Muscle layer of colon (tissue), 2 donors: ENCODE measurements around the gene BEND3.
"Not testable (repeated sequence)": the region's sequence is repeated elsewhere in the genome, so short reads cannot be mapped to it uniquely, and the experiment has no call there.

Source experiments
- H3K27ac ChIP-seq: one replicate; pipeline ENCODE4 v1.7.0; 2013; ENCODE audit warnings: low read depth, mild to moderate bottlenecking, low read length, moderate library complexity
- H3K27me3 ChIP-seq, 2 donors: one replicate each; pipeline ENCODE4 v1.7.0; 2013; ENCODE audit warnings: low read length in 2 of 2, mild to moderate bottlenecking in 2 of 2; ENCODE audit not compliant: insufficient read depth in 2 of 2, control insufficient read depth in 1 of 2
- H3K36me3 ChIP-seq: one replicate; pipeline ENCODE4 v1.7.0; 2013; ENCODE audit warnings: mild to moderate bottlenecking, low read length; ENCODE audit not compliant: insufficient read depth
- H3K4me1 ChIP-seq: one replicate; pipeline ENCODE4 v1.7.0; 2013; ENCODE audit warnings: mild to moderate bottlenecking, low read length; ENCODE audit not compliant: insufficient read depth
- H3K4me3 ChIP-seq, 2 donors: one replicate each; pipeline ENCODE4 v1.7.0; 2013; ENCODE audit warnings: low read length in 2 of 2, low read depth in 1 of 2, mild to moderate bottlenecking in 1 of 2, moderate library complexity in 1 of 2
- H3K9ac ChIP-seq: one replicate; pipeline ENCODE4 v1.7.0; 2013; ENCODE audit warnings: low read length
- H3K9me3 ChIP-seq: one replicate; pipeline ENCODE4 v1.7.0; 2013; ENCODE audit warnings: mild to moderate bottlenecking, low read length
- donor health status: abdominal sarcoma.
- donor health status: Adenocarcinoma of cecum.

BEND3 gene

GRCh38 chr6:107118976-107119375, 3.7 kb upstream of the BEND3 start:
- Histone ChIP-seq H3K4me1 (peaks cover under 1% of the 10 kb centered on the region), H3K9ac (no peak overlapping the region), H3K27me3 (peaks cover 4 to 18% of the 10 kb centered on the region in 2 donors), H3K4me3 (no peak overlapping the region), H3K36me3 (no peaks in the 10 kb centered on the region), H3K27ac (no peak overlapping the region), H3K9me3 (no peaks in the 10 kb centered on the region)

- not testable (repeated sequence) for H3K27ac ChIP-seq, H3K4me3 ChIP-seq, H3K9ac ChIP-seq, H3K4me1 ChIP-seq, H3K9me3 ChIP-seq, H3K36me3 ChIP-seq
- H3K27me3 ChIP-seq, result peaks cover 4 to 18% of the 10 kb centered on the region in 2 donors
These were observed 3.2 kb upstream of the BEND3 start for GRCh38 chr6:107118540-107118939.

- no peak overlapping the region for H3K27ac ChIP-seq
- H3K4me1 ChIP-seq, result peaks cover 7% of the 10 kb centered on the region
- H3K9ac ChIP-seq, result no peak overlapping the region
- no peaks in the 10 kb centered on the region for H3K36me3 ChIP-seq
- H3K9me3 ChIP-seq, result no peaks in the 10 kb centered on the region
- peaks cover 4 to 18% of the 10 kb centered on the region in 2 donors for H3K27me3 ChIP-seq
- no peak overlapping the region for H3K4me3 ChIP-seq
These were observed 1.6 kb upstream of the BEND3 start for GRCh38 chr6:107116931-107117330.

- Histone ChIP-seq H3K4me1 (peaks cover 7% of the 10 kb centered on the region), H3K9ac (no peak overlapping the region), H3K9me3 (no peaks in the 10 kb centered on the region), H3K4me3 (peak overlapping the region; percentile 36 to 49), H3K27ac (no peak overlapping the region), H3K27me3 (peaks cover 4 to 18% of the 10 kb centered on the region in 2 donors), H3K36me3 (no peaks in the 10 kb centered on the region)
These were observed 1.1 kb upstream of the BEND3 start for GRCh38 chr6:107116328-107116892.

GRCh38 chr6:107115695-107116327, 496 bp upstream of the BEND3 start:
- Histone ChIP-seq H3K4me3 (peak overlapping the region; percentile 36 to 49), H3K9ac (no peak overlapping the region), H3K9me3 (no peaks in the 10 kb centered on the region), H3K27me3 (peaks cover 4 to 18% of the 10 kb centered on the region in 2 donors), H3K27ac (no peak overlapping the region), H3K4me1 (peaks cover 7% of the 10 kb centered on the region), H3K36me3 (no peaks in the 10 kb centered on the region)

- Histone ChIP-seq H3K9me3 (no peaks in the 10 kb centered on the region), H3K9ac (no peak overlapping the region), H3K27me3 (peaks cover 4 to 18% of the 10 kb centered on the region in 2 donors), H3K4me3 (peak overlapping the region; percentile 8 to 63), H3K27ac (peak overlapping the region; percentile 39), H3K36me3 (no peaks in the 10 kb centered on the region), H3K4me1 (peaks cover 7% of the 10 kb centered on the region)
These were observed 946 bp downstream of the BEND3 start for GRCh38 chr6:107114213-107114925.

GRCh38 chr6:107110200-107110599, 5.1 kb downstream of the BEND3 start:
- Histone ChIP-seq H3K4me1 (peaks cover 7% of the 10 kb centered on the region), H3K4me3 (no peak overlapping the region), H3K9ac (no peak overlapping the region), H3K9me3 (no peaks in the 10 kb centered on the region), H3K27me3 (no peaks in the 10 kb centered on the region), H3K27ac (no peak overlapping the region), H3K36me3 (no peaks in the 10 kb centered on the region)

- Histone ChIP-seq H3K4me3 (no peak overlapping the region), H3K27ac (no peak overlapping the region), H3K9me3 (no peaks in the 10 kb centered on the region), H3K36me3 (no peaks in the 10 kb centered on the region), H3K27me3 (no peaks in the 10 kb centered on the region), H3K4me1 (peaks cover under 1% of the 10 kb centered on the region), H3K9ac (no peak overlapping the region)
These were observed 7.0 kb downstream of the BEND3 start for GRCh38 chr6:107108201-107108890.

GRCh38 chr6:107107791-107108190, 7.5 kb downstream of the BEND3 start:
- Histone ChIP-seq H3K9me3 (no peaks in the 10 kb centered on the region), H3K9ac (no peak overlapping the region), H3K36me3 (no peaks in the 10 kb centered on the region), H3K4me1 (no peaks in the 10 kb centered on the region), H3K27me3 (no peaks in the 10 kb centered on the region), H3K4me3 (no peak overlapping the region), H3K27ac (no peak overlapping the region)

GRCh38 chr6:107106165-107106564, 9.2 kb downstream of the BEND3 start:
- H3K4me3 ChIP-seq, result no peak overlapping the region
- H3K27me3 ChIP-seq, result no peaks in the 10 kb centered on the region
- no peak overlapping the region for H3K9ac ChIP-seq
- no peak overlapping the region for H3K27ac ChIP-seq
- no peaks in the 10 kb centered on the region for H3K9me3 ChIP-seq
- no peaks in the 10 kb centered on the region for H3K36me3 ChIP-seq
- H3K4me1 ChIP-seq, result no peaks in the 10 kb centered on the region

GRCh38 chr6:107105511-107106116, 9.7 kb downstream of the BEND3 start:
- Histone ChIP-seq H3K4me3 (no peak overlapping the region), H3K9me3 (no peaks in the 10 kb centered on the region), H3K27ac (no peak overlapping the region), H3K4me1 (no peaks in the 10 kb centered on the region), H3K9ac (no peak overlapping the region), H3K36me3 (no peaks in the 10 kb centered on the region), H3K27me3 (no peaks in the 10 kb centered on the region)
